Measurements from ENCODE around the gene LEMD1.

The LEMD1 gene, protein sequence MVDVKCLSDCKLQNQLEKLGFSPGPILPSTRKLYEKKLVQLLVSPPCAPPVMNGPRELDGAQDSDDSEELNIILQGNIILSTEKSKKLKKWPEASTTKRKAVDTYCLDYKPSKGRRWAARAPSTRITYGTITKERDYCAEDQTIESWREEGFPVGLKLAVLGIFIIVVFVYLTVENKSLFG

DNA sequence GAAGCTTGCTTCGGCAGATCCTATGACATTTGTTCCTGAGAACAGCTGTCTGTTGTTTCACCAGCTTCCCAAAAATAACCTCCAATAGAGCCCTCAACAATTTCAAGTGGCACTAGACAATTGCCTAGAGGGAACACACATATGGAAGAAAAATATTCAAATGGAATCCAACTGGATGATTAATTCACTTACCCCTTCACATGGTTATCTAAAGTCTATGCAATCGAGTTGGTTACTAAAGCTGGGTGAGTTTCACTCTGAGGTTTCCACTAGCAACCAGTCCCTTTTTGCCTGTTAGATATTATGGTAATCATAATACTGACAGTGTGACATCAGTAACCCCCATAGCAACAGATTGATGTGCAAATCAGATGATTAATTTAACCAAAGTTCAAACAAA is at the start of gene LEMD1:
Gene LEMD1 (minus strand): TSS at position 259 of the 400 bp plus-strand sequence. CDS start 1,520 bp downstream, outside the sequence.
- no peak for DNase-seq

DNA sequence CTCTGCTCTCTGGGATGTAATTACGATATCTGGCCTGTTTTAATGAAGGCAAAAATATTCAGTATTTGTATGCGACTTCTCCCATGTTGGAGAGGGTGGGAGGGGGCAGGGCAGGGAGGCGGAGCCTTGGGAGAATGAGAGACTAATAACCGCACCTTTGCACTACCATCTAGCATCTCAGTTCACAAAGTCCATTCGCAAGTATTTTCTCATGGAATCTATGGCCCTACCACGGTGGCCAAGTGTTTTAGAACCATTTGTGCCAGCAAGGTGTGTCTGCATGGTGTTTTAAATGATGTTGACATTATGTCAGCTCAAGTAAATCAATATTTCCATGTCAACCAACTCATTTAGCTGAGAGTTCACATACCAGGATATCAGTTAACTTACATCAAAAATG is 48.3 kb upstream of the LEMD1 start:
- DNase-seq = no peak

DNA sequence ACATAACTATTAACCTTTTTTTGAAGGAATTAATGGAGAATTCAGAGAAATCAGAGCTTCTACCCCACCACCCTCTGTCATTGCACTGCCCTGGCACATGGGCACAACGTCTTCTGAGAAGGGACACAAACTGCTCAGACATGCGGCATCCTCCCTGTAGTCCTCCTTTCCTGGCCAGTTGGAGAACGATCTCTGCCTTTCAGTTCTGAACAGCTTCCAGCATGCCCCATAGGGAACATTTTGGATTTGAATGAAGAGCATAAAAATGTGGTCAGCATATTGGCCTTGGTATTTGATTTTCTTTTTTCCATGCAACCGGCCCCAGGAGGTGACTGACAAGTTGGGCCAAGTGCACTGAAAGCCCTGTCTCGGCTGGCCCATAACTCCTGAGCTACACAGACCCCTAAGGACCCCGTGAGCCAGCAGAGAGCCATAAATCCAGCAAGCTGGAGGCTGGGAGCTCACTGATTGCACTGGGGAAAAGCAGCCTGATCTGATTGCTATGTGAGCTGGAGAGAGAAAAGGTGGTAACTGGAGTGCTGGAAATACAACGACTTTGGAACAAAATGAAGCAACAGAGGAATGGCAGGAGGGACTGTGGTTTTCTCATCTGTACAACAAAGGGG is 44.9 kb upstream of the LEMD1 start:
- no peak for DNase-seq

DNA sequence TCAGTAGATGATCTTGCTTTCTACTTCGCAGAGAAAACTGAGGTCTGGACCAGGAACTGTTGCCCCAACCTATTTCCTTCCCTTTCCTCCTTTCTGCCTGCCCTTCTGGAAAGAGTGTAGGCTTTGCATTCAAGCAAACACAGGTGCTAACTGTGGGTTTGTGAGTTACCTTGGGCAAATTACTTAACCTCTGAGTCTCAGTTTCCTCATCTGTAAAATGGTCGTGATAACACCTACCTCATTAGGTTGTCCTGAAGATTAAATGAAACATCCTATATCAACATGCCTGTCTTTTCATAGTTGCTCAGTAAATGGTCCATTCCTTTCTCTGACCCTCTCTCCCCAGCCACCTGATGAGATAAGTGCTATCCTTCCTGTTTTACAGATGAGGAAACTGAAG is 43.5 kb upstream of the LEMD1 start:
- no peak for DNase-seq

DNA sequence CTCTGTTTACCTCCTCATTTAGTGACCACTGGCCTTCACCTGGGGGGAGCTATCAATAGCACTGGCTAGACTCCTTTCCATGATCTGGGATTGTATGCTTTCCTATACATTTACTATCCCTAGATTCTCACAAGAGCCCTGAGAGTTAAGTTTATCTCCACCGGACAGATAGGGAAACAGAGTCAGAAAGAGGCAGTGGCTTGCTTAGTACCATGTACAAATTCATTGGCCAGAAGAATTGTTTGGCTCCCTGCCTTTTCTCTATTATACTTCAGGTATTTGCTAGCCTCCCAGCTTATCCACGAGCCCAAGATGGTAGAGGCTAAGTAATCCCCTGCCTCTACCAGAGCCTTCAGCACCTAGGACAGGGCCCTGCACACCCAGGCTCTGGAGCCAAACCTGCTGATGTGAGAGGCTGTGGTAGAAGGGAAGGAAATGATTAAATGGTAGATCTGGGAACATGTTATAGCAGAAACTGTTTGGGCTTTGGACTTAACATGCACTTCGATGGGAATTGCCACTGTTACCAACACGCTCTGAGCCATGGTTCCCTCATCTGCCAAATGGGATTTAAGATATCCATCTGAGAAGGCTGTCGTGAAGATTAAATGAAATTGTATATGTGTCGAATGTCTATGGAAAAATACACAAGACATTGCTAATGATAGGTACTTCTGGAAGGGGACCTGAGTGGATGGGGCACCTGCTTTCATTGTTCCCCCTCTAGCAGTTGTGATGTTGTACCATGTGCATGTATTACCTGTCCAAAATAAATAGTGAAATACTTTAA is 37.1 kb upstream of the LEMD1 start:
- no peak for DNase-seq

DNA sequence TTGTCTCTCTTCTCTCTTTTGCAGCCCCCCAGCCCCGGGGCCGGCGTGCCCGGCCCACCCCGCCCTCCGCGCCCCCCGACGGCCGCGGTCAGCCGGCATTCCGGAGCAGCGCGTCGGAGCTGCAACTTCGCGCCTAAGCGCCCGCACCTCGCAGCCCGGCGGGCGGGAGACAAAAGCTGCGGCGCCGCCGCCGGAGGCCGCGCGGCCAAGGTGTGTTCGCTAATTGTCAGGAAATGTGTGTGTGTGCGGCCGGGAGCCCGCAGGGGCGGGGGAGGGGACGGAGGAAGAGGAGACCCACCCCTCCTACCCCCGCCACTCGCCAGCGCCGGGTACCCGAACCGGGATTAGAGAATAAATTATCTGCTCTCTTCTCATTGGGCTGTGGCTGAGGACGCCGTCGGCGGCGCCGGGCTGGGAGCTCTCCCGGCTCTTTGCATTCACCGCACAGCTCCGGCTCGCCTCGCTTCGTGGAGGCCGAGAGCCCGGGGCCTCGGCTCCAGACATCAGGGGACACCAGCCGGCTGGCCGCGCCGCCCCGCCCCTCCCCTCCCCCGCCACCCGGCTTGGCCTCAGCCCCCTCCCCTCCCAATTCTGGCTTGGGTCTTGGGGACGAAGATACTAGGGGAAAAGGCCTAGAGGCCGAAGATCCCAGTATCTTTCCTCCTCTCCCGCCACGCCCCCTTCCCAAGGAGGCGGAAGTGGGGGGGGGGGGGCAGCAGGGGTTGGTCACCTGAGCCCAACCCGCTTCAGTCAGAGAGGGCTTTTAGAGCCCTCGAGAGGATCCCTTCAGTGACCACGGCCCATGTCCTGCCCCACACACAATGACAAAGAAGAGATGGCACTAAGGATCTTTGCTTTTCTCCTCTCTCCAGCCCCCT is 35.3 kb upstream of the LEMD1 start:
- DNase-seq = peak; percentile 84

DNA sequence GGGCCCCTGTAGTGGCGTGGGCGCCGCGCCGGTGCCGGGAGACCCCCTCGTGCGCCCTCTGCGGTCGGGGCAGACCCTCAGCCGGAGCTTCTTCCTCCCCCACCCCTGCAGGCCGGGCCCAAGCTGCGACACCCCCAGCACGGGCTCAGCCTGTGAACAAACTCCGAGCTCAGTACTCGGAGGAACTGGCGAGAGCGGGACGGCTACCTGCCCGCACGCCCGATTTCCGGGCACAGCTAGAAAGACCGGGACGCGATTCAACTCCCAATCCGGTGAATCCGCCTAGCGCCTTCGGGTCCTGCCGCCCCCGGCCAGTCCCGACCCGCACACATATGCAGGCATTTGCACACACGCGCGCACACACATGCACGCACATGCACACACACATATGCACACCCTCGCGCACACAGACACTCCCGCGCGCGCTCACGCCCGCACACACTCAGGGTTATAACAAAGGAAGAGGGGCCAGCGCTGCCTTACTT is 34.6 kb upstream of the LEMD1 start:
- DNase-seq = peak; percentile 25

DNA sequence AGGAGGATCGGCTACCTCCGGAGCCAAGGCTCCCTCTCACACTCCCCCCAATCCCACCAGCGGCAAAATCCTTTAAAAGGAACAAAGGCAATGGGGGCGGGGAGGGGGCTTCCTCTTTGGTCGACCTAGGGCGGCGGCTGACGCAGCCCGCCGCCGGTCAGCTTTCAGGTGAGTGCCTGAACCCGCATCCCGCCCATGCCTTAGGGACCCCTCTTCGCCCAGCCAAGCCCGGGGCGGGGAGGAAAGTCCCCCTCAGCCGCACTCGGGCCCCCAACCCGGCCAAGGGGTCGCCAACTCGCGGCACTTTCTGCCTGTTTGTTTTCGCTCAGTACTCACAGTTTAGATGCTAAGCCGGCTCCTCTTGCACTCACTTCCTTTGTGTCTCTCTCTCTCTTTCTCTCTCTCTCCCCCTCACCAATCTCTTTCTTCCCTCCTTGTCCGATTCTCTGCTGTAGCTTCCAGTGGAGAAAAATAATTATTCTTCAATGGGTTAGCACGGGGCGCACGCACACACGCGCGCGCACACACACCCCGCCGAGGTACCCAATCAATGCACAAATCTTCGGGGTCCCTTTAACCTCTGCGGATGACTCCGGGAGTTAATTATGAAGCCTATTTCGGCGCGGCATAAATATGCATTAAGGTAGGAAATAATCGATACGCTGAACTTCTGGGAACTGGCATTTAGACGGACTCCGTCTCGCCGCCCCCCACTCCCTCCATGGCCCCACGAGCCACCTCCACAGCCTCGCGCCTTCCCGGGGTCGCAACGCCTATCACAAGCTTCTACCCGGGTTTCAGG is 33.9 kb upstream of the LEMD1 start, which contains the start of gene BLACAT1:
Gene BLACAT1 (minus strand): TSS at position 465 of the 802 bp plus-strand sequence.
- DNase-seq = no peak

DNA sequence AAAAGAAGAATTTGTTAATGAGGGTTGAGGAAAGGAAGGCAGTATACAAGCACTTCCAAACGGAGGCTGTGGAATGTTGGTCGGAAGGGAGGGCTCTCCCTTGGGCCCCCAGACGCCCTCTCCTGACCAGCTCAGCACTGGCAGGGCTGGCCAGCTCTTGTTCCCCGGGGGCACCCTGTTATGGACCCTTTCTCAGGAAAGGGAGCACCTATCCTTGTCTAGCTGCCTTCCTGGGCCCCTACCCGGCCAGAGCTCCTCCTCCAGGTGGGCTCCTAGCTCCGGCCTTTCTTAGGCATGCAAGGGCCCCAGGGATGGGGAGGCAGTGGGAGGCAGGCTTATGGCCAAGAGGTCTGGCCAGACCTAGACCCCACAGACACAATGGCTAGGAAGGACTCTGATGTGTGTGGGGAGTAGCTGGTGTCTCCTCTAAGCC is 33.1 kb upstream of the LEMD1 start:
- DNase-seq = no peak

DNA sequence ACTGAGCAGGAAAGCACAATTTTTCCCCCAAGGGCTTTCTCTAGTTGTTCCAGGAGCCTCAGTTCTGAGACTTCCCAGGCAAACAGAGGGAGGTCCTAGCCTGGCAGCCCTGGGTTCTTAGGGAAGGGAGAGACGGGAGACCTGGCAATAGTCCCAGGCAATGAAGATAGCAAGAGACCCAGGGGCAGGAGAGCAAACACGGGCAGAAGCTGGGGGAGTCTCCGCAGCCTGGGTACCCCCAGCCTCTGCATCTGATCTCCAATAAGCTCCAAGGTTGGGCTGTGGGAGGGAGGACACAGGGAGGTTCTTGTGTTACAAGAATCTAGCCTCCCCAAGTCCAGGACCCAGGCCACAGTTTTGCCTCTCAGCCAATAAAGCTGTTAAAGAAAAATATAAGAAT is 31.6 kb upstream of the LEMD1 start:
- DNase-seq = no peak

DNA sequence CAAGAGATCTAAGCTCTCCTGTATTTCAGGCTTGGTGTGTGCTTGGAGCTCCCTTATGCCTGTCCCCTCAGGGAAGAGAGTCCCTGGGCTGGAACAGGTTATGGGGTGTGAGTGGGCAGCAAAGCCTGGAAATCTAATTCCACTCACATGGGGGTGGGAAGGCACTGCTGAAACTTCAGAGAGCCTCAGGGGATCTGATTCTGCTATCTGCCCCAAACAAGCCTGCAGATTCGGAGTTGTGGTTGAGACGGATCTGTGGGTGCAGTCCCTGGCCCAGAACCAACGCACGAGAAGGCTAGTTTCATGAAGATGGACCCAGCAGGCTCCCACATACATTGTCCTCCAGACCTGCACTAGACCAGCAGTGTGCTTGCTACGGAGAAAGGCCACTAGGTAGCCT is 31.1 kb upstream of the LEMD1 start:
- no peak for DNase-seq

DNA sequence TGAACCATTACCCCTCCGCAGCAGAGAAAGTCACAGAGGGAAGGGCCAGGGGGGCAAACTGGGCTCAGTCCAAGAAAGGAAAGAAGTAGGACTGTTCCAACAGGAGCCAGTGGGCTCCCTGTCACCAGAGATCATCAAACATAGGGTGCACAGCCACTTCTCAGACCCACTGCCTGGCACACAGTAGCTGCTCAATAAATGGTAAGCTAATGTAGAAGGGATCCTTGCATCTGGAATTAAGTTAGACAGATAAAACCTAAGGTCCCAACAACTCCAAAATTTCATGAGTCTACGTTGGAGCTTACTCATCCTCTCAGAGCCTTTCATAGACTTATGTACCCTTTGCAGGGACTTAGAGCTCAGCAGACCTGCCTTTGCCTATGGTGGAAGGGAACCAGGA is 30.5 kb upstream of the LEMD1 start:
- no peak for DNase-seq

DNA sequence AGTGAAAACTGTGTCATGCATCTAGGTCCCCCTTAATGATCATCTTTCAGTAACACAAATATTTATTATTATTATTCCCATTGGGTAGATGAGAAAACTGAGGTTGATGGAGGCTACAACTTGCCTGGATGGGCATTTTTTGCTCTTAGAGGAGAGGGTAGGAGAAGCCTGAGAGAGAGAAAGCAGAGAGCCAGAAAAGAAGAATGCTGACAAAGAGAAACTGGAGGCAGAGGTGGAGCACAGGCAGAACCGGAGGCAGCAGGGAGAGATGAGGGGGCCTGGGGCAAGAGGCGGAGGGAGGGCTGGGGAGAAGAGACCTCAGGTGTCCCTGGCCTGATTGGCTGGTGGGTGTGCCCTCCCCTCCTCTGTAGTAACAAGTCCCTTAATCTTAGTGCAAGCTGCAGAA is 29.9 kb upstream of the LEMD1 start:
- DNase-seq = no peak

DNA sequence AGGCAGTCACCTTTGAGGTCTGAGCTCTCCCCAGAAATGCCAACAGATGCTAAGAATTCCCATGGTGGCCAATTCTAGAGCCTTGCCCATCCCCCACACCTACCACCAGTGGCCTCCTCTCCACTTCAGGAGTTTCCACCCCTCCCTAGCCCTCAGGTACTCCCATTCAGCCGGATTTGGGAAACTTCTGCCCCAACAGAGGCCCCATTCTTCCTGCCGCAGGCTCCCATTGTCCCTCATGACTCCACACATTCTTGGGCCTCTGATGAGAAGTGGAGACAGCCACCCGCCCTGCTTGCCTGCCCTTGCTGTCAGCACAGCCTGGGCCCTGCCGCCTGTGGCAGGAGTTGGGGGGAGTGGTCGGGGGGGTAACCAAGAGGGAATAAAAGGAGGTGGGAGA is 29.3 kb upstream of the LEMD1 start:
- DNase-seq = no peak

DNA sequence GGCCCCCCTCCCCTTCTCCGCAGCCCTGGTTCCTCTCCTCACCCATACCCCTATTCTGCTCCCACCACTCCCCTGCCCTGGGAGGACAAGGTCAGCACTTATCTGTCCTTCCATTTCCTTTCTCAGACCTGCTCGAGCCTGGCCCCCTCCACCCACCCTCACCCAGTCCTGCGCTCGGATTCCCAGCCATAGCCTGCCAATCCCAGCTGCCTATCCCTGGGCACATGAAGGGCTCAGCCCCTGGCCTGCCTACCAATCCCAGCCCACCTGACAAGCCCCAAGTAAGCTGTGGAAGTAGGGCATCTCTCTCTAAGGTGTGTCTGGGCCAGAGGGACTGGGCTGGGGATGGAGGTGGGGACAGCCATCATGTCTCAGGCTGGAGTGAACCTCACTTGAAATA is 28.6 kb upstream of the LEMD1 start:
- DNase-seq = peak; percentile 48

DNA sequence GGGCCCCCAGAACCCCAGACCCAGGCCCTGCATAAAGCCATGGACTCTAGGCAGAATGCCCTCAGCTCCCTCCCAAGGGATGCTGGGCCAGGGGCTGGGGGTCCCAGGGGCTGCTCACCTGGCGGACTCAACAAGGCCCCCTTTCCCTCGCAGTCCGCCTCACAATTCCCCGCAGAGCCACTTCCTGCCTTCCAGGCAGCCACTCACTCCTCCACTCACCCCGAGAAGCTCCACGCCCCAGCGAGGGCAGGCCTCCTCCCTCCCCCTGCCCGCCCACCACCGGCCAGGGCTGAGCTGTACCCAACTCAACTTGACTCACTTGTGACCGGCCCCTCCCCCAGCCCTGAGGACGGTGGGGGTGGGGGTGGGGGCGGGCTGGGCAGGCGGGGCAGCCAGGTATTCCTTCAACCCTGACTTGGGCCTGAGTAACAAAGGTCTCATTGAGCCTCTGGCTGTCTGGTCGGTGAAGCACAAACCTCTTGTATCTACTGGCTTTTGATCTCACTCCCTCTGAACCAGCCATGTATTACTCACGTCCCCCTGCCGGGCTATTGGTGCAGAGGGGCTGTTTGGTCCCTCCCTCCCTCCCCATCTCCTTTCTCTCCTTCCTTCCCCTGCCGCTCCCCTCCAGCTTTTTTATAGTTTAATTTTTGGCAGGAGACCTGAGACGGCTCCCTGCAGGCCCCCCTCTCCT is 28.0 kb upstream of the LEMD1 start:
- DNase-seq = peak; percentile 90

DNA sequence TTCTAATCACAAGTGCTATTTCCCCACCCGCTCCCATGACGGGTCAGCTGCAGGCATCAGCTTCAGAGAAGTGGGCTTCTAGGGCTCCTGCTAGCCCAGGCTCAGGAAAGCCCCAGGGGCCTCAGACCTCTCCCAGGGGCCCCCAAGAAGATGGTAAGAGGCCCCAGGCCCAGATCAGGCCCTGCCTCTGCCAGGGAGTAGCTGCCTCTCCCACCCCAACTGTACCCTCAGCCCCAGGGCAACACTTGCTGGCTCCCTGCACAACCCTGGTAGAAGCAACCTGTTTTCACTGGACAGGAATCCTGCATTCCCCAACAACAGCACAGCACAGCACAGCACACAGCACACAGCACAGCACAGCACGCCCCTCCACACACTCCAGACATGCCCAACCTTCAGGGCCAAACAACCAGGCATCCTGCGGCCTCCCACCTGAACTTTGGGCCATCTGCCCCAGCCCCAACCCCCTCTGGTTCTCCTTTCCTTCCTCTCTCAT is 27.4 kb upstream of the LEMD1 start:
- DNase-seq = no peak

DNA sequence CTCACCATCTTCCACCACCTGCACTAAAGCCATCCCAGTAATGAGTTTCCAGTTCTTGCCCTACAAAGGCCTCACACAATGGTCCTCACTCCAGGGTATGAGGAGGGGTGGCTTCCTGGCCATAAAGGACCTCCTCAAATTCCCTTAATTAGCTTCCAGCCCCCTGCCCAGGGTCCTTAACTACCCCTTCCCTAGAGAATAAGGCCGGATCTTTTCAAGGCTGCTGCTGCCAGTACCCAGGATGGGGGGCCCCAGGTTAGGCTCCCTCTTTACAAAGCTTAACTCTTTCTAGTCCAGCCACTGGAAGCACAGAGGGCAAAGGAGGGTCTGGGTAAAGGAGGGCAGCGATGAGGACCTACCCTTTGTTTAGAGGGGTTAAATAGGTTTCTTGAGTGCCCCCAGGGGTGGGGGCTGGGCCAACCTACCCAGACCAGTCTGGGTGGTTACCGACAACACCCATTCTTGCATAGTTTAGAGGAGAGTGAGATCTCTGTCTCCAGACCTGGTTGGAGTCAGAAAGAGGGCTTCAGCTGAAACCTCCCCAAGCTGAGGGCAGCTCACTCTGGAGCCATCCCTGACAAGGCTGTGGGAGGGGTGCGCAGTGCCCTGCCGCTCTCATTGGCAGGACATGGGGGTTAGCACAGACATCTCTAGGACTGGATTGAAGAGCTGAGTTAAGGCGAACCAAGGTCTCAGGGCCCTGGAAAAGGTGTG is 26.8 kb upstream of the LEMD1 start:
- no peak for DNase-seq

DNA sequence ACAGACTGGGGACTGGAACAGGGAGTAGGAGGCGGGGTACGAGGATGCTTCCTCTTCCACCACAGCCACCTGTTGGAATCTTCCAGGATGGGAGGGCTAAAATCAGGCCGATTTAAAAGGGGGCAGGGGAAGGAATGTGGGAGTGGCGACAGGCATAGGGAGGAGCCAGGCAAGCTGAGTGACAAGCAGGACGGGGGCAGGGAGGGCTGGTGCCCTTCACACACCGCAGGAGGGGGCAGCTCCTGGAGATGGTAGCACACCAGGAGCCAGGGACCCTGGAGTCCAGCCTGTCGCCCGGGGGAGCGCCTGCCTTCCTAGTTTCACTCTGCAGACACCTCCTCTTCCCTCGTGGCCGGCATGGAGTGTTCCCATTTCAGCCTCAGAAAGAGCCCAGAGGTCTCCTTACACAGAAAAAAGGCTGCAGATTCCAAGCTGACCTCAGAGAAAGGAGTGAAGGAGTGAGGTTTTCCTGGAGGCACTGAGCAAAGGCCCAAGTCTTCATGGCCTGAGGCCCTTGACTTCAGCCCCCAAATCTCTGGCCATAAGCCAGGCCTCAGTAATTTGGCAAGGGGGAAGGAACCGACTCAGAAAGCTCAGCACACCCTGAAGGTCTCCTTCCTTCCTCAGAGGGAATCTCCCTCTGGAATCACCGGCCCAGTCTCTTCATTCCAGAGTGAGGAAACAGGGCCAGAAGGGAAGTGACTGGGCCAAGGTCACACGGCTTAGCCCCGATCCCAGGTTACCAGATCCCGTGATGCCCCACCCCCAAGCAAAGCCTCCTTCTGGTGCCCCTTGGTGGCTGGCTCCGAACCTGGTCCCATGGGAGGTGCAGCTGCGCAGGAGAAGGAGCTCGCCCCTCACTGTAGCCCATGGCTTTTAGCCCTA is 25.8 kb upstream of the LEMD1 start:
- no peak for DNase-seq

DNA sequence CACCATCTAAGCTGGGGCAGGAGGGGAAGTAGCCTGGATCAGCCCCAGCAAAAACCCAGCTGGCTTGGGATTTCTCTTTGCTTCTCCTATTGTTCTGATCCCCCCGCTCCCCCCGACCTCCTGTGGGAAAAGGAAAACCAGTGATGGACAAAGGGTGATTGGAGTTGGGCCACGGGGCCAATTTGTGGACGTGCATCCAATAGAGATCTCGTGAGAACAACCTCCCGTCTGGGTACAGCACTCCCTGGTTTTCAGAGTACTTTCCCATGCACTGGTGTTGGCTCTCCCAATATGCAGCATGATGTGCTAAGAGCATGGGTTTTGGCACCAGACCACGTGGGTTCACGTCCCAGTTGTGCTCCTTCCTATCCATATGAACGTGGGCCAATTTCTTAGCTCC is 25.0 kb upstream of the LEMD1 start:
- no peak for DNase-seq
